Right renal cortex interstitium (tissue), 3 donors: ENCODE data around the gene PLPP6. TPM values are rescaled to one million over a fixed set of nuclear protein-coding genes. Genes with fewer than 3 reads are reported as not detected.

Source experiments
- DNase-seq, 3 donors: peaks; one replicate each; pipeline ENCODE4 v3.0.0-alpha.2; 2013; ENCODE audit warnings: low read depth in 3 of 3, low spot score in 2 of 3
- polyA plus RNA-seq, 3 donors: library from polyadenylated mRNA; unstranded; fragments of 120-200 nt; gene quantifications; one replicate each; pipeline ENCODE4 v1.2.1, GENCODE V29; 2013; ENCODE audit not compliant: insufficient read length in 3 of 3

Gene PLPP6
- polyA plus RNA-seq, 3 donors = 16.9 to 18.2 (median 17.9) TPM

DNA sequence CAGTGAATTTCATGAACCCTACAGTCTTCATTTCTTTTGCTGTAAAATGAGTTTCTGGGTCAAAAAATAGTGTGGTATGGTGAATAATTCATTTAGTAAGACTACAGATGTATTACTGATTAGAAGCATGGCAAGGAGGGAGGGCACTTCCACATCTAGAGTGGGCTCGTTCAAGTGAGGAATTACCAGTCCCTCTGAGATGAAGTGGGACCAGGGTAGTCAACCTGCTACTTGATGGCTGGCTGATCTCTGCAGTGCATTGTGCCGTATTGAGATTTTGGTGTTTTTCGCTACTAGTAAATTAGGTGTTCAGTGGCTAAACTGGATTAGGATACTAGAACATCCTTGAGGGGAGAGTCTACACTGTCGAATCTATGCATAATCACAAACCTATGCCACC is 28.1 kb downstream of the PLPP6 start:
- DNase-seq = no peak

DNA sequence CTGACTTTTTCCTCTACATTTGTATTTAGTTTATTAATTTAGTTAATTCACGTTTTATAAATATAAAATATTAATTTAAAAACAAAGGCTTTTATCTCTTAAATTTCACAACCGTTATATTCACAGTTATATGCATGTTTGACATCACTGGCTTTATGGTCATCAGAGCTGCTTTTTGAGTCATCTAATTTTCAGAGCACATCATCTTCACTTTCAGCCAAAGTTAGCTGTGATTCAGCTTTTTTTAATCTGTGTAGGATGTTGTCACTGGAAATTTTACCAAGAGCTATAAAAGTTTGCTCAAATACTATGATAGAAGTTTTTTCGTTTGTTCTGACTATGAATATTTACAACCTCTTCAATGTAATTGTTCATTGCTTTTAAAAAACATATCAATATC is 29.7 kb downstream of the PLPP6 start:
- no peak for DNase-seq

DNA sequence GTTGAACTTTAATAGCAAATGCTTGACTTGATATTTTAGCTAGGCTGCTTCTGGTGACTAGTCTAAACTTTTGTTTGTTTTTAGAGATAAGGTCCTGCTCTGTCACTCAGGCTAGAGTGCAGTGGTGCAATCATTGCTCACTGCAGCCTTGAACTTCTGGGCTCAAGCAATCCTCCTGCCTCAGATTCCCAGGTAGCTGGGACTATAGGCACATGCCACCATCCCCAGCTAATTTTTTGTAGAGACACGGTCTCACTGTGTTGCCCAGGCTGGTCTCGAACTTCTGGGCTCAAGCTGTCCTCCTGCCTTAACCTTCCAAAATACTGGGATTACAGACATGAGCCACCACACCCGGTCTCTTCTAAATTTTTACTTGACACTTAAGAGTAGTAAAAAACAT is 38.0 kb downstream of the PLPP6 start:
- DNase-seq = no peak

DNA sequence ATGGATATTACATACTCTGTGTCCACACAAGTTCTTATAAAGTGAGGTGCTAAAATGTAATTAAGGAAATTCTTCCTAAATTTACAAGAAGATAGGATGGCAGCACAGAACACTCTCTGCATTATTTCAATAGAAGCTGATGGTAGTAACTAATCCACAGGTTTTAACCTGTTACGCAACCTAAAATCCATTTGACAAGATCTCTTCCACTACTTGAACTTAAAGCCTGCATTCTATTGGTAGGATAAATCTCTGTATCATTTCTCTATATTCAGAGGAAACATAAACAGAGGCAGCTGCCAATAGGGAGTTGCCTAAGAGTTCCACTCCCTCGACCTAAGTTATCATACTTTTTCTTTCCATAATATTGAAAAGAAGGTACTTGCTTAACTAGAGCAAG is 38.8 kb downstream of the PLPP6 start:
- DNase-seq = no peak

DNA sequence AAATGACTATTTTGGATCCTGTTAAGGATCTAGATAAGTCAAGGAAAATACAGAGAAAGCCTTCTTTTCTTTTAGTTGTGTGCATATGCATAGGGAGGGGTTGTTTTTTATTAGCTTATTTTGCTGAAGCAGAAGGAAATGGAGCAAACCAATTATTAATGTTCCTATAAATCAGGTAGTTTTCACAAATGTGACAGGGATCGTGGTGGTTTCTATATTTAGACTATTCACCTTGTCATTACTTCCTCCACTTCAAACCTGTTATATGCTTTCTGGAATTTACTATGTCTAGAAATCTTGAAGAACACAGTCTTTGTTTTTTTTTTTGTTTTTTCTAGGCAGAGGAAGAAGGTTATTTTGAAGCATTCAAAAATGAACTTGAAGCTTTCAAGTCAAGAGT is 39.4 kb downstream of the PLPP6 start:
- no peak for DNase-seq

DNA sequence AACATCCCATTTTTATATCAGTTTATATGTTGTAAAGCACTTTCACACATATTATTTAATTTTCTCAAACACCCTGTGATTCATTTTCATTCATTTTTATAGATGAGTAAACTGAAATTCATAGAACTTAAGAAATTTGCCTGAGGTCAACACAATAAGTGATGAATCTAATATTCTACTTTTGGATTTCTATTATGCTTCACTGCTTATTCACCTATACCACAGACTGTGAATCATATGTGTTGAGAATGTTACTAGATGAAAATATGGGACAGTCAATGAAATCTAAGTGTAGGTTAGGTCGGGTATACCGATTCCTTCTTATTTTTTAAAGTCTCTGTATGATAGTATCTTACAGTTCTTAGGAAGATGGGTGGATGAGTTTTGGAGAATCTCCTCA is 42.0 kb downstream of the PLPP6 start:
- no peak for DNase-seq

DNA sequence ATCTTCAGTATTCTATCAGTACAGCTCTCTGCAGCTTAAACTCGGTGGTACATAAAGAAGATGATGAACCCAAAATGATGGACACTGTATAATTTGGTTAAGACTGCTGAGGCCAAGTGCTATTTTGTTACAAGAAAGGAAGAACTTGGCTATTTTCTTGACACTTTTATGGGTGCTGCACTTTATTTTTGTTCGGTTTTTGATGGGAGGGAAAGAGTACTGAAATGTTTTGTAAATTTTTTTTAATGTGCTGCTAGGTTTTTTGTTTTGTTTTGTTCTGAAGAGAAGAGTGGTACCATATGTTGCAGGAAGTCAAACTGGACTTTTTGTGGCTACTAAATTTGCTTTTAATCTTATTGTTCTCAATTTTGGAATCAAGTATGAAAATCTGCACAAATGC is 43.9 kb downstream of the PLPP6 start:
- DNase-seq = no peak

DNA sequence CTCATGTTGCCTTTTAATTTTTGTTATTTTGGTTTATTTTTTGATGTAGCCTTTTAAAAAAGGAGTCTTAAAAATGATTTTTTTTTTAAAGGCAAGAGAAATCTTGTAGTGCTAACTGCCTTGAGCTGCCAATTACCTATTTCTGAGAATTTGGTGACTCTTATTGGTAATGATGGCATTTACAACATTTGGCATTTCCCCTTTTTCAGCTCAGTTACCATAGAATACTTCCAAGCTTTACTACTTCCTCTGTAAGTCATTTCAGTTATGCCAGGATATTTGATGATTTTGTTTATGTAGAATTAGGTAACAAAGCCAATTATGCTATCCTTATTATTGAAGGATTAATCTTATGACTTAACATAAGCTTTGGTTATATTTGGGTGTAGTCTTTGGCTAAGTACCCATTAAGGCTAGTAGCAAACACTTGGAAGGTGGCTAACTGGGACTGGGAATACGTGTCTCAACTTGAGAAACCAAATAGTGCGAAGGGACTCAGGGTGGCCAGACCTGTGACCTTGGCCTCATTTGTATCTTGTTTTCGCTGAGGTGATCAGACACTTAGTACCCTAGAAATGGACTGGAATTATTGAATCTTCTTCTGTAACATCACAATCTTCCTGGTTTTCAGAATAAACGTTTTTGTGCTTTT is 45.0 kb downstream of the PLPP6 start:
- no peak for DNase-seq

DNA sequence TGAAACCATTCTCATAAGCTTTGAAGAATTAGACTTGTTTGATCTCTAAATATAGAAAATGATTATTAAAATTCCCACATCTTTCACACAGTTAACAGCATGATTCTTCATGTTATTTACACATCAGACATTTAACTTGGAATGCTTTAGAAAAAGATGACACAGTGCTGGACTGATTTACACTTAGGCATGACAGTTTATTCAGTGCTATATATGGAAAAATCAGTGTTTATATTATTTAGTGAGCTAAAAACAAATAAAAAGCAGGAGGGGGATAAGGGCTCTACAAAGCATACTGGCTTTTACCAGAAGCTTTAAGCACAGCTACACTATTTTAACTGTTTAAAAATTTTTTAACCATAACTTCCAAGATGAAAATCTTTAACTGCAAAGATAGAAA is 47.3 kb downstream of the PLPP6 start:
- no peak for DNase-seq

DNA sequence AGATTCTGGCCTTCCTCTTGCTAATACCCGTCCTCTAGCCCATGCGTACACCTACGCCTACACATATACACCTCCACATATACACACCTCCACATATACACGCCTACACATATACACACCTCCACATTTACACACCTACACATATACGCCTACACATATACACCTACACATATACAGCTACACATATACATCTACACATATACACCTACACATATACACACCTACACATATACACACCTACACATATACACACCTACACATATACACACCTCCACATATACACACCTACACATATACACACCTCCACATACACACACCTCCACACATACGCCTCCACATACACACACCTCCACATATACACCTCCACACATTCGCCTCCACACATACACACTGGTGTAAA is 51.8 kb downstream of the PLPP6 start:
- DNase-seq = no peak

DNA sequence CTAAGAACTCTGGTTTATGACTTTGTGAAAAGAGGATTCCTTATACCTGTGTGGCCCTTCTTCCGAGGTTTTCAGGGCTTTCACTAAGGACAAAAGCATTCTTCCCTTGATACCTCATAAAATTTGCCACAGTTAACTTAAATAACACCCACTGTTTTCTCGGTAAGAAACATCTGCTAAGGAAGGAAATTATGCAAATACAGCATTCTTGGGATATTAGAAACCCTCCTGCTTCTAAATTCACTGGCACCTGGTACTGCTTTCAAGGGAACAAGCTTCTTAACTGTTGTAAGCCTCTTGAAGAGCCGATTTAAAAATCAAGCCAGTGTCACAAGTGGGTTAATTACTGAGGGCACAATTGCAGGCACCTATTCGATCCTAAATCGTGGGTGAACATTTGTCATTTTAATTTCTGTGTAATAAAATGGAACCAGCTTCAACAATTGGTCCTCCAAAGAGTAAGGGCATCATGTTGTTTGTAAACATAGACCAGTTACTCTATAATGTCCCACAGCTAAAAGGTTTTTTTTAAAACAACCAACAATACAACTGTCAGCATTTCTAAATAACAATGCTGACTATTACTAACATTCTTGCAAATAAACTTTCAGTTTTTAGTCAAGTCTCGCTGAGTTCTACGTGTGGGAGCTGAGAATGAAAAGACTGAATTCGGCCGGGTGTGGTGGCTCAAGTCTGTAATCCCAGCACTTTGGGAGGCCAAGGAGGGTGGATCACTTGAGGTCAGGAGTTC is 52.3 kb downstream of the PLPP6 start:
- no peak for DNase-seq

Other genes starting within 250 kb of the PLPP6 start
- gene SLC1A1, start 171.8 kb upstream of the PLPP6 start, polyA plus RNA-seq = 10 to 100 TPM; 22.1 to 23.6 (median 22.2) TPM
- gene SPATA6L, start 4.2 kb downstream of the PLPP6 start, polyA plus RNA-seq = 1 to 10 TPM; 3.0 to 3.5 (median 3.1) TPM
- gene CDC37L1, start 17.3 kb downstream of the PLPP6 start, polyA plus RNA-seq = 10 to 100 TPM; 20.7 to 23.0 (median 20.8) TPM
- 100 to 1,000 TPM in 2 of 3 donors, 10 to 100 TPM in 1; 92.2 to 106 (median 105) TPM for gene AK3, start 78.9 kb downstream of the PLPP6 start, polyA plus RNA-seq
- gene RCL1, start 130.7 kb downstream of the PLPP6 start, polyA plus RNA-seq = 10 to 100 TPM; 16.2 to 21.1 (median 20.3) TPM